Activated CD4-positive, CD25-positive, alpha-beta regulatory T cell treated with anti-CD3 and anti-CD28 coated beads, Interleukin-2, amount 50 U/mL, for 72 hours (primary cell): ENCODE data around the gene PRDM15.

Experiments used
- DNase-seq: peaks from one replicate; pipeline ENCODE4 v3.0.0; 2021

Gene PRDM15

DNA sequence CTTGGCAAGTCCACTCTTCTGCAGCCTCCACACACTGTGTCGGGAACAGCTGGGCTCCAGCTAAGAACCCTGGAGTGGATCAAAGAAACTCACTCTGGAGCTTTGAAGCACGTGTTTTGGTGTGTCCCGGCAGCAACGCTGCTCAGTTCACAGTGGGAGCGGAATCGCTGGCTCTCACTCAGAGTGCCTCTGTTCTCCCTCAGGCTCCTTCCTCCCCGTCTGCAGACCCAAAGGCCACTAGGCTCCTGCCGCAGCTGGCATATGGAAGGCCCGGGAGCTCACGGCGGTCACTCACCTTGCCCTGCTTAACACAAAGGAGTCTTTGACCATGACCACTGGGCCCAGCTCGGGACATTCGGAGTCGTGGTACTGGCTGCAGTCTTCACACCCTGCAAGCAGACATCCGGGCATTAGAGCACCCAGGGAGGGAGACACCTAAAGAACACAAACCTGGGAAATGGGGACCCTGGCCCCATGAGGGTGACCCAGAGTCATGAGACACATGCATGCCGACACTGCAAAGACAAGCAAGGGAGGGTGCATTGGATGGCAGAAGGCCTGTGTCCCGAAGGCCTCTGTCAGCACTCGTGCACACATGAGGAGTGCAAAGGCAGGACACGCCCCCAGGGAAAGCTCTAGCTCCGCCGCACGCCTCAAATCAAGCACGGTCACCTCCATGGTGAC lies 19.7 kb downstream of the PRDM15 start:
- no peak for DNase-seq

GRCh38 chr21:41858466-41859296 lies 20.5 kb downstream of the PRDM15 start:
- no peak for DNase-seq

DNA sequence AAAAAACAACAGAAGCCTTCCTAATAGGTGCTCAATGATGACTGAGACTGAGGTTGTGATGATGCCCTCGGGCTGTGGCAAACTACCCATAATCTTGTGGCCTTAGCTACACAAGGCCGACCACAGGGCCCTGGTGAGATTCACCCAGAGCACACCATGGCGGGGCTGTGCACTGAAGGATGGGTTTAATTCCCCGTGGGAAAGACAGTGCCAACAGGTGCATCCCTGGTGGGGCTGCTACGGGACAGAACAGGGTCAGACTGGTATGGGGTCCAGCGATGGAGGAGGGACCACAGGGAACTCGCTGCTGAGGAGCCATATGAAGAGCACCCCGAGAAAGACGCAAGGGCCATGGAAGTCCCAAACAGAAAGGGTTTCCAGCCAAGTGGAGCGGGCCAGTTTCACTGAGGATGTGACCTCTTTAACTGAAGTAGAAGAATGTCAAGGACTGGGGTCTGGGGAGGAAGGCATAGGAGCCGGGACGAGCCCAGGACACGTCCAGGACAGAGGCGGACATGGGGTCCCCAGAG lies 21.3 kb downstream of the PRDM15 start:
- no peak for DNase-seq

GRCh38 chr21:41856572-41856971 lies 22.6 kb downstream of the PRDM15 start:
- DNase-seq: no peak

DNA sequence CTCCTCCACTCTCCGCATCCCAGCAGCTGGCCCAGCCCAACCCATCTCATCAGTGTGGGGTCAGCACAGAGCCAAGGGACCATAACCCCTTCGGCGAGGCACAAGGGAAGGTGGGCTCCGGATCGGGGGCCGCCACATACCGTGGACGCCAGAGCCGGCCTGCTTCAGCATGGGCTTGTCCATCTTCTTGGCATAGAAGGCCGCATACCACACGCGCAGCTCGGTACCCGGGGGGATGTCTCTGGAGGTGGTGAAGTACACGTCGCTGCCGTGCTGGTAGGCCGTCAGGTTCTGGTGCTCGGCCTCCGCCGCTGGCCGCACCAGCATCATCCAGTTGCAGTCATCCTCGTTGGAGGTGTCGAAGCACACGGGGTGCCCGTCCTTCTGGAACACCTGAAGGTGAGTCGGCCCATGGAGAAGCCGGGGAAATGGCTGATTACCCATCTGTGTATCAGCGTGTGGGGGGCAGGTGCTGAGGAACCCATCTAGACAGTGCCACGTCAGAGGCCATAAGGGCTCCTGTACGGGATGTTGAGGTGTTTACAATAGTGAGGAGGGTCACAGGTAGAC lies 24.6 kb downstream of the PRDM15 start:
- no peak for DNase-seq

- no peak for DNase-seq
These were observed 26.2 kb downstream of the PRDM15 start for GRCh38 chr21:41852929-41853320.

DNA sequence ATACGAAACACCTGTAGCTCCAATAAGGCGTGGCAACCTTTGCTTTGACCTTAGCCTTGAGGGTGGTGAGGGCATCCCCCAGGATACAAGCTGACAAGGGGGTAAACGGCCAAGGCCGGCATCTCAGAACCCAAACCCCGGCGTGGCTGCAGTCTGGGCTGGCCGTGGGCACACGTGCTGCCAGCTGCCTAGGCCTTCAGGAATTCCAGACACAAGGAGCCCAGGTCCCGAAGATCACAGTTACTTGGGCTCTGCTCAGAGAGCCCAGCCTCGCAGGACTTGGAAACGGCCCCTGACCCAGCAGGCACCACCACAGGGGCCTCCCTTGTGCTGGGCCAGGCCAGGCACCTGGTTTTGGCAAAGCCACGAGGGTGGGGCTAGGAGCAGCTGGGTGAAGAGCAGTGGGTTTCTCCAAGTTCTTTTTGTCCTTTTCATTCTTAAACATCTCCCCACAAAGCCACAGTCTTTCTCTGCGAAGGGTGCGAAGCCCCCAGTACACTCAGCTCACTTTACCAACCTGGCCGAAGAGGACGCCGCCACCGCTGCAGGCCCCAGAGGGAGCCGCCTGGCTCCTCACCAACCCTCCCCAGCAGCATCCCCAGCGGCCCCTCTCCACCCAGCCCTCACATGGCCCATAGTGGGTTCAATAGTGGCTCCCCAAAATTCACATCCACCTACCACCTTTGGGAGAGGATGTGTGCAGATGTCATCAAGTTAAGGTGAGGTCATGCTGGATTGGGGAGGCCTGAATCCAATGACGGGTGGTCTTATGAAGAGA lies 26.8 kb downstream of the PRDM15 start:
- DNase-seq: no peak

GRCh38 chr21:41851090-41851790 lies 27.9 kb downstream of the PRDM15 start:
- DNase-seq: no peak

DNA sequence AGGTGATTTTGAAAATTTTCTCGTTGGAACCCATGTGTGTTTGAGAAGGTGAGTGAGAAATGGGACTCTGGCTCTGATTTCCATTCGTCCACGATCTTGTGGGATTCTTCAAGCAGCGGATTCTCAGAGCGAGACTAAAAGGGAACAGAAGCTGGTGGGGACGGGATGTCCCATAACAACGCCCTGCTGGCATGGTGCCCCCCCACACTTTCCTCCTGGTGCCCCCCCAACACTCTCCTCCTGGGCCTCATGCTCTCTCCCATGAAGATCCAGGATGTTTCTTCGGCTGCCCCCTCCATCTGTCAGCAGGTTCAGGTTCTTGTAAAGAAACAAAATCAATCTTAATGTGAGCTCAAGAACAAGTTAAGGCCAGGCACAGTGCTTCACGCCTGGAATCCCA lies 29.1 kb downstream of the PRDM15 start:
- DNase-seq: no peak

DNA sequence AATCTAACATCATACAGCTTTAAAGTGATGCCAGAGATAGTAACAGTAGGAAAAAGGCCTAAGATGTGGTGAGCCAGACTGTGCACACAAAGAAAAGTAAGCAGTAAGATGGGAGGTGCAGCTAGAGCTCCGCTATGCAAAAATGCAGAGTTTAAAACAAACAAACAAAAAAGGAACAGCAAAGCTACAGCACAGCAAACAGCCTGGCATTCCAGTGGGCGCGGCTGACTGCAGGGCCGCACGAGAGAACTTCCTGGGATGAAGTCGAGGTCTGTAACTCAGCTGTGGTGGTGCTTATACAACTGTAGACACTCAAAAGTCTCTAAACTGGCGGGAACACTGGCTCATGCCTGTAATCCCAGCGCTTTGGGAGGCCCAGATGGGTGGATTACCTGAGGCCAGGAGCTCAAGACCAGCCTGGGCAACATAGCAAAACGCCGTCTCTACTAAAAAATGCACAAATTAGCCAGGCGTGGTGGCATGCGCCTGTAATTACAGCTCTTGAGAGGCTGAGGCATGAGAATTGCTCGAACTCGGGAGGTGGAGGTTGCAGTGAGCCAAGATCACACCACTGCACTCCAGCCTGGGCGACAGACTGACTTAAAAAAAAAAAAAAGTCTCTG lies 30.1 kb downstream of the PRDM15 start:
- DNase-seq: no peak

- DNase-seq: no peak
These were observed 30.6 kb downstream of the PRDM15 start for GRCh38 chr21:41848533-41848932.

- DNase-seq: no peak
These were observed 31.9 kb downstream of the PRDM15 start for GRCh38 chr21:41847066-41847804.

GRCh38 chr21:41846536-41846935 lies 32.6 kb downstream of the PRDM15 start:
- DNase-seq: no peak

DNA sequence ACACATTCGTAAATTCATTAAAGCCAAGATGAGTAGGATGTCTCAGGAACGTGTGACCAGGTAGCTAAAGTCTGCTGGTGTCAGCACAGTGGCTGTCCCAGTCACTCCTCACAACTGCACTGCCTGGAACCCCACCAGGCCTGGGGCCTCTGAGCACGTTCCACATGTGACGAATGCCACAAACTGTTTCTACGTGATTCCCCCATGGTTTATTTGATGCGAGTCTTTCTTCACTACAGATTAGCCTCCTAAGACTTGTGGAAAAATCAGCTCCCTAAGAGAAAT lies 33.2 kb downstream of the PRDM15 start:
- DNase-seq: no peak

GRCh38 chr21:41845310-41846032 lies 33.7 kb downstream of the PRDM15 start:
- no peak for DNase-seq

- no peak for DNase-seq
These were observed 35.6 kb downstream of the PRDM15 start for GRCh38 chr21:41843584-41843983.

- no peak for DNase-seq
These were observed 38.3 kb downstream of the PRDM15 start for GRCh38 chr21:41840880-41841279.

- no peak for DNase-seq
These were observed 39.6 kb downstream of the PRDM15 start for GRCh38 chr21:41839387-41840000.

DNA sequence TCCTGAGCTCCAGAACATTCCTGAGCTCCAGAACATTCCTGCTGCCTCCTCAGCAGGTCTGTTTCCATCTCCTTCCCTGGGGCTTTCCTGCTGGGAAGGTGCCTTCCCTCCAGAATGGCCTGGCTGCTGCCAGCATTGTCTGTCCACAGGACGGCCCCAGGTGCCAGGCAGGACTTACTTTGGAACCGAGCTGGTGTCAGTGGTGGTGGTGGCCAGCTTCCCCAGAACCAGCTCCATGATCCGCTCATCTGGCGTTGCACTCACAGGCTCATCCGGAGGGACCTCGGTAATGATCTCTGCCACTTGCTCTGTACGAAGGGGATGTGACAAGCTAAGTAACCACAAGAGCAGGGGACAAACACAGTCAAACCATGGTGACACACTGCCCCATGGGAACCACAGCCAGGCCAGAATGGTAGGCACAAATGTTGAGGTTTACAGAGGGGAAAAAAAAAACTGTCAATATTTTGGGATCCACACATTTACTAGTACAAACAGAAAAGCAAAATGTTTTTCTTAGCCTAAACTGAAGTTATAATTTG lies 41.3 kb downstream of the PRDM15 start:
- no peak for DNase-seq
